AG04450 (cell line): ENCODE data around the gene ADCY3. TPM values are rescaled to one million over a fixed set of nuclear protein-coding genes. Genes with fewer than 3 reads are reported as not detected.
"Not testable (repeated sequence)": the region's sequence is repeated elsewhere in the genome, so short reads cannot be mapped to it uniquely, and the experiment has no call there.

Experiments used
- CTCF ChIA-PET: fragments of 300-600, 350-600 bp; formaldehyde crosslinking; extraction: SDS; loops from one replicate; lab custom pipeline; 2022; ENCODE audit warnings: antibody characterized with exemption, inconsistent platforms; lab: Charles Lee
- POLR2A ChIA-PET: fragments of 350-600 bp; formaldehyde crosslinking; extraction: SDS; loops from one replicate; lab custom pipeline; 2021; ENCODE audit warnings: antibody characterized with exemption, inconsistent platforms; lab: Yijun Ruan, JAX
- DNase-seq: peaks from one replicate; pipeline ENCODE4 v3.0.0-alpha.2; 2011; ENCODE audit warnings: low read depth, low spot score
- H3K27ac ChIP-seq: one replicate; pipeline ENCODE4 v1.5.1; 2012; ENCODE audit warnings: low read depth, low read length, control low read depth
- H3K27me3 ChIP-seq: one replicate; pipeline ENCODE4 v1.6.0; 2012; ENCODE audit warnings: low read length; ENCODE audit not compliant: control insufficient read depth, insufficient read depth
- H3K4me3 ChIP-seq: 2 replicates; pipeline ENCODE4 v1.5.1; 2011; ENCODE audit warnings: mild to moderate bottlenecking, low read depth, low read length, control low read depth
- H3K9me3 ChIP-seq: 2 replicates; pipeline ENCODE4 v1.5.1; 2012; ENCODE audit warnings: low read length; ENCODE audit not compliant: control insufficient read depth, insufficient read depth
- polyA plus RNA-seq: library from polyadenylated mRNA; depleted of rRNA; stranded (reverse); fragments of >200 nt; gene quantifications from 2 replicates; pipeline ENCODE4 v1.2.3, GENCODE V29; 2011
- TF ChIP-seq, protein P1 (sequence below): IDR thresholded peaks from 2 replicates; pipeline ENCODE4 v1.5.1; 2011; ENCODE audit warnings: low read depth, low read length, control low read depth, inconsistent platforms

Gene ADCY3
- polyA plus RNA-seq, 1 experiment = 29.6 TPM

DNA sequence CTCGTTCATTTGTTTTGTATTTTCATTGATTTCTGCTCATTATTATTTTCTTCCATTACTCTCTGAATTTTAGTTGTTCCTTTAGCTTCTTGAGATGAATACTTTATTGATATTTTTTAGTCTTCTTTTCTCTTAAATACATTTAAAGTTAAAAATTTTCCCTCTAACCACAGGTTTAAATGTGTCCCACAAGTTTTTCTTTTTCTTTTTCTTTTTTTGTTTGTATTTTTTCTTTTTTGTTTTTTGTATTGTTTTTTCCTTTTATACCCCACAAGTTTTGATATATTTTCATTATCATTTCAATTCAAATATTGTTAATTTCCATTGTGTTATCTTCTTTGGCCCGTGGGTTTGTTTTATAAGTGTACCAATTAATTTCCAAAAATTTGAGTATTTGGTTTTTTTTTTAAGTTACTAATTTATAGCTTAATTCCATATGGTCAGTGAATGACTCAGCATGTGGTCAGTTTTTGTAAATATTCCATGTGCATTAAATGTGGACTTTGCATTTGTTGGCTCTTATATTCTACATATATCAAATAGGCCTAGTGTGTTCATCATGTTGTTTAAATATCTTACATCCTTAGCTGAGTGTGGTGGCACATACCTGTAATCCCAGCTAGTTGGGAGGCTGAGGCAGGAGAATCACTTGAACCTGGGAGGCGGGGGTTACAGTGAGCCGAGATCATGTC, 110.6 kb downstream of the ADCY3 start:
- Histone ChIP-seq H3K4me3 (no peak overlapping the region), H3K27ac (no peak overlapping the region), H3K27me3 (no peaks in the 10 kb centered on the region), H3K9me3 (peaks cover 7% of the 10 kb centered on the region)
- TF ChIP-seq, protein P1, sequence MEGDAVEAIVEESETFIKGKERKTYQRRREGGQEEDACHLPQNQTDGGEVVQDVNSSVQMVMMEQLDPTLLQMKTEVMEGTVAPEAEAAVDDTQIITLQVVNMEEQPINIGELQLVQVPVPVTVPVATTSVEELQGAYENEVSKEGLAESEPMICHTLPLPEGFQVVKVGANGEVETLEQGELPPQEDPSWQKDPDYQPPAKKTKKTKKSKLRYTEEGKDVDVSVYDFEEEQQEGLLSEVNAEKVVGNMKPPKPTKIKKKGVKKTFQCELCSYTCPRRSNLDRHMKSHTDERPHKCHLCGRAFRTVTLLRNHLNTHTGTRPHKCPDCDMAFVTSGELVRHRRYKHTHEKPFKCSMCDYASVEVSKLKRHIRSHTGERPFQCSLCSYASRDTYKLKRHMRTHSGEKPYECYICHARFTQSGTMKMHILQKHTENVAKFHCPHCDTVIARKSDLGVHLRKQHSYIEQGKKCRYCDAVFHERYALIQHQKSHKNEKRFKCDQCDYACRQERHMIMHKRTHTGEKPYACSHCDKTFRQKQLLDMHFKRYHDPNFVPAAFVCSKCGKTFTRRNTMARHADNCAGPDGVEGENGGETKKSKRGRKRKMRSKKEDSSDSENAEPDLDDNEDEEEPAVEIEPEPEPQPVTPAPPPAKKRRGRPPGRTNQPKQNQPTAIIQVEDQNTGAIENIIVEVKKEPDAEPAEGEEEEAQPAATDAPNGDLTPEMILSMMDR = no peak
- DNase-seq = no peak
- ChIA-PET CTCF (interaction anchor here (0.6 to 1.8 kb wide), 4 partner anchors 17 to 400 kb away, joined by 3 to 5 read pairs (median 5); partner anchors contain the start of genes CENPO and PTRHD1), POLR2A (interaction anchor here (0.8 kb wide), 1 partner anchor 17 kb away, joined by 4 read pairs; the partner anchor contains the start of genes CENPO and PTRHD1)

DNA sequence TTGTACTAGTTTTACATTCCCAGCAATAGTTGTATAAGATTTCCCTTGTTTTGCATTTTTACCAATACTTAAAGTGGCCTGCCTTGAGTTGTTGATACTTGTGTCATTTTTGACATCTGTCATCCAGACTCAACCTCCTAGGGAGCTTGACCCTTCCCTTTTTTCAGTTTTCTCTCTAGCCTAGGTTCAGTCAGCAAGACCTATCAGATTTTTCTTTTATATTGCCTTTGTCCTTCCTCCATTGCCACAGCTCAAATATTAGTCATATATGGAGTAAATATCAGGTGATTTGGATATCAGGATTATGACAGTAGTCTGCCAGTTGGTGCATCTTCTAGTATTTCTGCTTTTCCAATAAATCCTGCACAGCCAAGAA, 113.4 kb downstream of the ADCY3 start:
- TF ChIP-seq, protein P1 = no peak
- no peak overlapping the region for H3K4me3 ChIP-seq
- peaks cover 7% of the 10 kb centered on the region for H3K9me3 ChIP-seq
- ChIA-PET CTCF (no interaction called here), POLR2A (no interaction called here)
- no peak overlapping the region for H3K27ac ChIP-seq
- H3K27me3 ChIP-seq = no peaks in the 10 kb centered on the region
- DNase-seq = no peak

GRCh38 chr2:24805811-24806660, 114.0 kb downstream of the ADCY3 start:
- H3K9me3 ChIP-seq, H3K27me3 ChIP-seq, CTCF ChIA-PET, H3K27ac ChIP-seq, POLR2A ChIA-PET, H3K4me3 ChIP-seq, DNase-seq: not testable (repeated sequence)

GRCh38 chr2:24800487-24800886, 119.5 kb downstream of the ADCY3 start:
- H3K9me3 ChIP-seq, H3K27ac ChIP-seq, H3K27me3 ChIP-seq, POLR2A ChIA-PET, DNase-seq, H3K4me3 ChIP-seq, CTCF ChIA-PET: not testable (repeated sequence)

DNA sequence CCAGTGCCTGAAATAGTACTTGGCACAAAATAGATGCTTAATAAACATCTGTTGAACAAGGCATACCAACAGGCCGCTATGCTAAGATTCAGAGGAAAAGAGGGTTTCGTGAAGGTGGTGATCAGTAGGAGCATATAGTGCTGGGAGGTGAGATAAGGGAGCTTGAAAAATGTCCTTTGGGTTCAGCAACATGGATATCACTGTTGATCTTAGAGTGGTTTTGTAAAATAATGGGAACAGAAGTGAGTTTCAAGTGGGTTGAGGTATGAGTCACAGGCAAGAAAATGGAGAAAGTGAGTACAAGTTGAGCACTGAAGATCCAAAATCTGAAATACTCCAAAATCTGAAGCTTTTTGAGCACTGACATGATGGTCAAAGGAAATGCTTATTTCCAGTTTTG, 122.4 kb downstream of the ADCY3 start:
- no peak overlapping the region for H3K27ac ChIP-seq
- H3K9me3 ChIP-seq = peaks cover 5% of the 10 kb centered on the region; the same call in 1 of the 2 replicates
- TF ChIP-seq, protein P1 = no peak
- POLR2A ChIA-PET = no interaction called here
- no peaks in the 10 kb centered on the region for H3K27me3 ChIP-seq
- H3K4me3 ChIP-seq = no peak overlapping the region
- DNase-seq = no peak
- CTCF ChIA-PET = interaction anchor here (1.3 kb wide), 1 partner anchor 387 kb away, joined by 3 read pairs; no protein-coding TSS in a partner anchor
